Measurements from ENCODE around the gene PDSS1. TPM values are rescaled to one million over a fixed set of nuclear protein-coding genes. Genes with fewer than 3 reads are reported as not detected.

Gene PDSS1
- total and polyA plus RNA-seq, 7 donors: 2.4 to 31.7 (median 4.7) TPM

- DNase-seq: no peak
- H3K36me3 ChIP-seq: no peaks in the 10 kb centered on the region
- no peak overlapping the region for H3K27ac ChIP-seq
- peaks cover 0 to 7% (median 2%) of the 10 kb centered on the region in 4 donors for H3K4me1 ChIP-seq
- TF ChIP-seq POLR2AphosphoS5 (IDR thresholded peaks at IDR 0.05) (no peak), POLR2A (IDR thresholded peaks at IDR 0.05) (no peak), EP300 (IDR thresholded peaks at IDR 0.05) (no peak)
- TF ChIP-seq, protein P1, sequence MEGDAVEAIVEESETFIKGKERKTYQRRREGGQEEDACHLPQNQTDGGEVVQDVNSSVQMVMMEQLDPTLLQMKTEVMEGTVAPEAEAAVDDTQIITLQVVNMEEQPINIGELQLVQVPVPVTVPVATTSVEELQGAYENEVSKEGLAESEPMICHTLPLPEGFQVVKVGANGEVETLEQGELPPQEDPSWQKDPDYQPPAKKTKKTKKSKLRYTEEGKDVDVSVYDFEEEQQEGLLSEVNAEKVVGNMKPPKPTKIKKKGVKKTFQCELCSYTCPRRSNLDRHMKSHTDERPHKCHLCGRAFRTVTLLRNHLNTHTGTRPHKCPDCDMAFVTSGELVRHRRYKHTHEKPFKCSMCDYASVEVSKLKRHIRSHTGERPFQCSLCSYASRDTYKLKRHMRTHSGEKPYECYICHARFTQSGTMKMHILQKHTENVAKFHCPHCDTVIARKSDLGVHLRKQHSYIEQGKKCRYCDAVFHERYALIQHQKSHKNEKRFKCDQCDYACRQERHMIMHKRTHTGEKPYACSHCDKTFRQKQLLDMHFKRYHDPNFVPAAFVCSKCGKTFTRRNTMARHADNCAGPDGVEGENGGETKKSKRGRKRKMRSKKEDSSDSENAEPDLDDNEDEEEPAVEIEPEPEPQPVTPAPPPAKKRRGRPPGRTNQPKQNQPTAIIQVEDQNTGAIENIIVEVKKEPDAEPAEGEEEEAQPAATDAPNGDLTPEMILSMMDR (IDR thresholded peaks at IDR 0.05): no peak
- no peak overlapping the region for H3K4me3 ChIP-seq
- 83 to 85% methylated on average over 2 of the region's 2 CpGs for WGBS, 2 donors
- intact Hi-C loops (cut with DNase I): no loop called here
- no peaks in the 10 kb centered on the region for H3K9me3 ChIP-seq
- no peaks in the 10 kb centered on the region for H3K27me3 ChIP-seq
These were observed 76.1 kb downstream of the PDSS1 start for GRCh38 chr10:26773633-26774032.

GRCh38 chr10:26776258-26776657 is 78.8 kb downstream of the PDSS1 start:
- WGBS, 2 donors: 97 to 98% methylated on average over 1 of the region's 1 CpG

GRCh38 chr10:26777686-26778085 is 80.2 kb downstream of the PDSS1 start:
- no peak overlapping the region for H3K4me3 ChIP-seq
- H3K27me3 ChIP-seq: no peaks in the 10 kb centered on the region
- H3K9me3 ChIP-seq: no peaks in the 10 kb centered on the region
- H3K4me1 ChIP-seq: peaks cover 0 to 26% (median 16%) of the 10 kb centered on the region in 4 donors
- H3K27ac ChIP-seq: no peak overlapping the region
- DNase-seq: no peak
- H3K36me3 ChIP-seq: no peaks in the 10 kb centered on the region
- intact Hi-C loops (cut with DNase I): no loop called here
- 95 to 97% methylated on average over 2 of the region's 2 CpGs for WGBS, 2 donors
- TF ChIP-seq, protein P1 (IDR thresholded peaks at IDR 0.05): no peak
- TF ChIP-seq POLR2AphosphoS5 (IDR thresholded peaks at IDR 0.05): no peak
- no peak for TF ChIP-seq POLR2A (IDR thresholded peaks at IDR 0.05)
- TF ChIP-seq EP300 (IDR thresholded peaks at IDR 0.05): no peak

More at GRCh38 chr10:26776258-26776657, 78.8 kb downstream of the PDSS1 start:
- Histone ChIP-seq H3K9me3 (no peaks in the 10 kb centered on the region), H3K4me1 (peaks cover 0 to 19% (median 10%) of the 10 kb centered on the region in 4 donors), H3K36me3 (no peaks in the 10 kb centered on the region), H3K27ac (no peak overlapping the region), H3K27me3 (no peaks in the 10 kb centered on the region), H3K4me3 (no peak overlapping the region)
- no peak for DNase-seq
- intact Hi-C loops (cut with DNase I): no loop called here
- TF ChIP-seq EP300 (IDR thresholded peaks at IDR 0.05) (no peak), POLR2AphosphoS5 (IDR thresholded peaks at IDR 0.05) (no peak), POLR2A (IDR thresholded peaks at IDR 0.05) (no peak)
- TF ChIP-seq, protein P1 (IDR thresholded peaks at IDR 0.05): no peak

DNA sequence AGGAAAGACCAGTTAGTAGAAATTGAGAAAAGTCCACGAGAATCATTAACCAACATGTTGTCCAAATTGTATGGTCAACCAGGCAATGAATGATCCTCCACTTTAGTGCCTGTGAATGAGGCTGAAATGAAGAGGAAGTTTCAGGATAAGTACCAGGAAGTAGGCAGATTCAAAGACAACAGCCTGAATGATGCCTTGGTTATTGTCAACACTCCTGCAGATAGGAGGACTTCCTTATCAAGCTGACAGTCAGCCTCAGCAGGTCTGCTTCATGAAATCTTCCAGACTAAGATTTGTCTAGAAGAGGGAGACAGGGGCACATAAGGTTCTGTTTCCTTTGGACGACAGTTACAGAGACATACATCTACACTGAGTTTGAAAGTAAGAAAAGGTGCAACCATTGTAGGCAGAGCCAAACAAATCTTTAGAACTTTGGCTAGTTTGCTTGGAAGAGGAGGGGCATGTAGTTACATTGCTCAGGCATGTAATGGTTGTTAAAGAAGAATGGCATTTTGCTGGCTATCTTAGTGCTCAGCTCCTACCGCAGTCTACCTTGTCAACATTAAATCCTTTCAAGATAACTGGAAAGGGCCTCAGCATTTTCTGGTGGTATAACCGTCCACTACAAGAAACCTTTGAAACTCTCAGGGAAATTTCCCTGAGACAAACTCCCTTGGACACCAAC is 81.8 kb downstream of the PDSS1 start:
- no peak overlapping the region for H3K27ac ChIP-seq
- H3K27me3 ChIP-seq: no peaks in the 10 kb centered on the region
- DNase-seq: no peak
- WGBS, 2 donors: 44 to 77% methylated on average over 4 of the region's 4 CpGs
- peaks cover 0 to 31% (median 22%) of the 10 kb centered on the region in 4 donors for H3K4me1 ChIP-seq
- intact Hi-C loops (cut with DNase I): no loop called here
- no peak overlapping the region for H3K4me3 ChIP-seq
- no peak for TF ChIP-seq POLR2A (IDR thresholded peaks at IDR 0.05)
- TF ChIP-seq, protein P1 (IDR thresholded peaks at IDR 0.05): no peak
- TF ChIP-seq EP300 (IDR thresholded peaks at IDR 0.05): no peak
- TF ChIP-seq POLR2AphosphoS5 (IDR thresholded peaks at IDR 0.05): no peak
- H3K36me3 ChIP-seq: no peaks in the 10 kb centered on the region
- H3K9me3 ChIP-seq: no peaks in the 10 kb centered on the region
